ENCODE measurements around the gene ARRB2. TPM values are rescaled to one million over a fixed set of nuclear protein-coding genes. Genes with fewer than 3 reads are reported as not detected.

Gene ARRB2
- 2.1 and 3.9 TPM in 2 replicates for total RNA-seq

GRCh38 chr17:4709794-4710692 lies at the start of gene ARRB2:
Gene ARRB2, plus strand, starts transcription at chr17:4710632. Its CDS starts 90 bp downstream, at chr17:4710722.

DNA sequence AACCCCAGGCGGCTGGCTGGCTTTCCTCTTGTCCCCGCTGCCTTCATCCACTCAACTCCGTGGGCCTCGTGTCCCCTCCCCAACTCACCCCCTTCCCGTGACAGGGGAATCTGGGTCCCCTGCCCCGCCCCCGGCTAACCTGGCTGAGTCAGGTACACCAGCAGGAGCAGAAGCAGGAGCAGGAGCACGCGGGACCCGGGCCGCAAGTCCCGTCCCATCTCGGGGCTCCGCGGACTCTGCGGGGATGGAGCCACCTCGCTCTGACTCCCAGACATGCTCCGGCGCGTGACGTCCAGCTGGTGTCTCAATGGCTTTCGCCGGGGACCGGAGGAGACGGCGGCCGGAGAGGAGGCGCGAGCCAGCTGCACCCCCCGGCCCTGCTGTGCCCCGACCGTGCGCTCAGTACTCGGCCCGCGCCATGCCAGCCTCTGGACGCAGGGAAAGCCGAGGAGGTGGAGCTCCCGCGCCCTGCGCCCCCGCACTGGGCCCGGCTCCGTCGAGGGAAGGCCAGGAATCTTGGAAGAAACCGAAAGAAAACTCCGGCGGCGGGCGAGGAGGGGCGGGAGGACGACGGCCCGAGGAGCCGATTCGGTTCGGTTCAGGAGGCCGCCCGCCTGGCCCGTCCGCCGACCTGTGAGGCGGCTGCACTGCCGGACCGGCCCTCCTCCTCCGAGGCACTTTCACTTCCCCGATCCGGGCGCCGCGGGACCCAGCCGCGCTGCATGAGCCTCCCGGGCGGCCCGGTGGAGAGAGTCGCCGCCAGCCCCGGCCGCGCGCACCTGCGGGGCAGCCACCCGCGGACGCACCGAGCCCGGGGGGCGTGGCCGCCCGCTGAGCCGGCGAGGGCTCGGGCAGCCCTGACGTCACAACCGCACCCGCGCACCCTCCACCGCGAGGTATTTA lies 28.9 kb downstream of the ARRB2 start, which contains the start of the genes CXCL16 and ZMYND15:
Gene CXCL16 (minus strand): TSS at position 807 of the 903 bp plus-strand sequence. CDS start 589 bp downstream, at position 218.
Gene ZMYND15 (plus strand): TSS at position 712 of the 903 bp plus-strand sequence. CDS start 716 bp downstream, outside the sequence.

Other genes with a start within 250 kb of the ARRB2 start
- 0.96 and 1.1 TPM in 2 replicates for gene SPNS2, start 211.8 kb upstream of the ARRB2 start, total RNA-seq
- gene MYBBP1A, start 155.2 kb upstream of the ARRB2 start, total RNA-seq, result 49.3 and 84.7 TPM in 2 replicates
- not detected in 2 replicates for gene GGT6, start 150.1 kb upstream of the ARRB2 start, total RNA-seq
- under 0.01 TPM in 2 replicates for gene SMTNL2, start 126.1 kb upstream of the ARRB2 start, total RNA-seq
- gene ALOX15, start 69.0 kb upstream of the ARRB2 start, total RNA-seq, result not detected in 2 replicates
- 25.1 and 29.6 TPM in 2 replicates for gene PELP1, start 6.5 kb upstream of the ARRB2 start, total RNA-seq
- gene MED11, start 20.8 kb downstream of the ARRB2 start, total RNA-seq, result 11.7 and 12.7 TPM in 2 replicates
- under 0.01 TPM in 2 replicates for gene ZMYND15, start 29.2 kb downstream of the ARRB2 start, total RNA-seq
- gene CXCL16, start 29.3 kb downstream of the ARRB2 start, total RNA-seq, result 0.58 and 2.0 TPM in 2 replicates
- not detected in 2 replicates for gene TM4SF5, start 61.3 kb downstream of the ARRB2 start, total RNA-seq
- 0.38 TPM in 1 of 2 replicates, not detected in the other for gene VMO1, start 75.7 kb downstream of the ARRB2 start, total RNA-seq
- gene GLTPD2, start 78.3 kb downstream of the ARRB2 start, total RNA-seq, result 0.19 and 0.28 TPM in 2 replicates
- gene PSMB6, start 85.5 kb downstream of the ARRB2 start, total RNA-seq, result 95.3 and 252 TPM in 2 replicates
- gene PLD2, start 96.5 kb downstream of the ARRB2 start, total RNA-seq, result 7.7 and 9.6 TPM in 2 replicates
- 24.7 and 27.6 TPM in 2 replicates for gene MINK1, start 122.7 kb downstream of the ARRB2 start, total RNA-seq
- gene C17orf107, start 188.9 kb downstream of the ARRB2 start, total RNA-seq, result 2.5 and 5.9 TPM in 2 replicates
- 0.19 and 0.56 TPM in 2 replicates for gene CHRNE, start 192.5 kb downstream of the ARRB2 start, total RNA-seq
- not detected in 2 replicates for gene GP1BA, start 221.6 kb downstream of the ARRB2 start, total RNA-seq
- gene SLC25A11, start 229.4 kb downstream of the ARRB2 start, total RNA-seq, result 50.2 and 74.0 TPM in 2 replicates
- gene RNF167, start 229.6 kb downstream of the ARRB2 start, total RNA-seq, result 15.5 and 40.6 TPM in 2 replicates
- gene PFN1, start 237.9 kb downstream of the ARRB2 start, total RNA-seq, result 295 and 524 TPM in 2 replicates
- gene ENO3, start 240.5 kb downstream of the ARRB2 start, total RNA-seq, result 3.4 and 3.5 TPM in 2 replicates

Data from regular cardiac myocyte (primary cell).